ENCODE data around the gene DBN1. TPM values are rescaled to one million over a fixed set of nuclear protein-coding genes. Genes with fewer than 3 reads are reported as not detected.
A peak's percentile ranks its signal among the peaks of the same experiment; 100 is the strongest.

The DBN1 gene
- total and polyA plus RNA-seq, 2 donors (not counting 1 experiment from before 2014, with no cell fraction given), result 1.4 to 1.9 TPM

DNA sequence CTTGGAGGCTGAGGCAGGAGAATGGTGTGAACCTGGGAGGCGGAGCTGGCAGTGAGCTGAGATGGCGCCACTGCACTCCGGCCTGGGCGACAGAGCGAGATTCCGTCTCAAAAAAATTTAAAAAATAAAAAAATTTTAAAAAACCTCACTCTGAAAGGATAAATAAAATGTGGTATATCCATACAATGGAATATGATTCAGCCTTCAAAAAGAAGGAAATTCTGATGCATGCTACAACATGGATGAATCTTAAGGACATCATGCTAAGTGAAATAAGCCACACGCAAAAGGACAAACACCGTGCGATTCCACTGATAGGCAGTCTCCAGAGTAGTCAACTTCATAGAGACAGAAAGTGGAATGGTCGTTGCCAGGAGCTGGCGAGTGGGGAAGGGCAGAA, 8.4 kb downstream of the DBN1 start:
- CTCF ChIA-PET, result no interaction called here

DNA sequence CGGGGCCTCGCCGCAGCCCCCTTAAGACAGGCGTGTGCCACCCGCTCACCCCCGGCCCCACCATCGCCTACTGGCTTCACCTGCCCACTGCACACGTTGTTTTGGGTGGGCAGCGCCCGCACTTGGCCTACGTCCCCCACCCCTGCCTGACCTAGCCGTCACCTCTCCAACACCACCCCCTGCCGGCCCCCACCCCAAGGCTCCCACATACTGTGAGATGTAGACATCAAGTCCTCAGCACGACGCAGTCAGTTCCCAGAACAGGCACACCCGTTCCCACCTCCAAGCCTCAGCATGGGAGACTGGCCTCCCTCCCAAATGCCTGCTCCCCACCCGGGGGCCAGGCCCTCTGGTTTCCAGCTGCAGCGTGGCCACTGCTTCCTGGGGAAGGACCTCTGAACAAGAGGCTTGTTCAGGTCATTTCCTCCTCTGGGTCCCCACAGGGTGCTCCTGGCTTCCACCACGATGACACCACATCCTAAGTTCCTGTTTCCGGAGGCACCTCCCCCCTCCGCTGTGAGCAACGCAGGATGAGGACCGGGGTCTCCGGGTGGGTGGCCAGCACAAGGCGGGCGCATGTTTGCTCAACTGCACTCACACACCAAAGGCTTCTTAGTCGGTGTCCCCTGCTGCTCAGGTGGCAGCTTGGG, 11.3 kb downstream of the DBN1 start:
- no peak overlapping the region for H2AFZ ChIP-seq (ENCODE audit: insufficient read depth, low read depth, low read length, poor library complexity, severe bottlenecking)
- peaks cover 0 to 3% (median 0%) of the 10 kb centered on the region in 3 donors for H3K9me3 ChIP-seq (ENCODE audit: control extremely low read depth in 1 of 3, control insufficient read depth in 2 of 3, insufficient read depth in 1 of 3, low read length in 2 of 3)
- 44% methylated on average over 21 of the region's 27 CpGs for WGBS (ENCODE audit: insufficient coverage)
- no peak overlapping the region for H3K27ac ChIP-seq (ENCODE audit: low read length in 2 of 2)
- H3K27me3 ChIP-seq (replicated peaks in 1 of 4; ENCODE audit: control extremely low read depth in 1 of 4, control insufficient read depth in 3 of 4, insufficient read depth in 4 of 4, low read length in 3 of 4), result no peaks in the 10 kb centered on the region
- TF ChIP-seq, protein P1, sequence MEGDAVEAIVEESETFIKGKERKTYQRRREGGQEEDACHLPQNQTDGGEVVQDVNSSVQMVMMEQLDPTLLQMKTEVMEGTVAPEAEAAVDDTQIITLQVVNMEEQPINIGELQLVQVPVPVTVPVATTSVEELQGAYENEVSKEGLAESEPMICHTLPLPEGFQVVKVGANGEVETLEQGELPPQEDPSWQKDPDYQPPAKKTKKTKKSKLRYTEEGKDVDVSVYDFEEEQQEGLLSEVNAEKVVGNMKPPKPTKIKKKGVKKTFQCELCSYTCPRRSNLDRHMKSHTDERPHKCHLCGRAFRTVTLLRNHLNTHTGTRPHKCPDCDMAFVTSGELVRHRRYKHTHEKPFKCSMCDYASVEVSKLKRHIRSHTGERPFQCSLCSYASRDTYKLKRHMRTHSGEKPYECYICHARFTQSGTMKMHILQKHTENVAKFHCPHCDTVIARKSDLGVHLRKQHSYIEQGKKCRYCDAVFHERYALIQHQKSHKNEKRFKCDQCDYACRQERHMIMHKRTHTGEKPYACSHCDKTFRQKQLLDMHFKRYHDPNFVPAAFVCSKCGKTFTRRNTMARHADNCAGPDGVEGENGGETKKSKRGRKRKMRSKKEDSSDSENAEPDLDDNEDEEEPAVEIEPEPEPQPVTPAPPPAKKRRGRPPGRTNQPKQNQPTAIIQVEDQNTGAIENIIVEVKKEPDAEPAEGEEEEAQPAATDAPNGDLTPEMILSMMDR (IDR thresholded peaks at IDR 0.05), result no peak
- no peak for TF ChIP-seq EZH2 (IDR thresholded peaks at IDR 0.05; ENCODE audit: borderline replicate concordance, insufficient read depth, low read depth, low read length, poor library complexity, severe bottlenecking)
- no peak for DNase-seq
- intact Hi-C loops (cut with micrococcal nuclease), result no loop called here
- no peak overlapping the region for H3K4me2 ChIP-seq (replicated peaks; ENCODE audit: low read depth, low read length, poor library complexity, severe bottlenecking)
- Mint-ChIP-seq H3K4me3 (no peak overlapping the region), H3K27ac (no peak overlapping the region), H3K9me3 (ENCODE audit: insufficient read depth) (peaks cover 2% of the 10 kb centered on the region), H3K4me1 (peaks cover 3% of the 10 kb centered on the region), H3K27me3 (no peaks in the 10 kb centered on the region)
- H3K9ac ChIP-seq (ENCODE audit: low read length), result no peak overlapping the region
- no peaks in the 10 kb centered on the region for H3K36me3 ChIP-seq (replicated peaks in 1 of 2; ENCODE audit: control extremely low read depth in 1 of 2, control insufficient read depth in 1 of 2, extremely low read depth in 1 of 2, insufficient read depth in 2 of 2, low read length in 1 of 2)
- ChIA-PET POLR2A (interaction anchor here (0.6 kb wide), 1 partner anchor 118 kb away, joined by 7 read pairs; no protein-coding TSS in a partner anchor), CTCF (no interaction called here)
- peaks cover 0 to 3% of the 10 kb centered on the region in 2 donors for H3K4me1 ChIP-seq (ENCODE audit: control insufficient read depth in 2 of 2, insufficient read depth in 2 of 2, low read length in 2 of 2)
- peaks cover under 1% of the 10 kb centered on the region for H4K20me1 ChIP-seq (ENCODE audit: control insufficient read depth, insufficient read depth, low read length, poor library complexity, severe bottlenecking)
- ATAC-seq (ENCODE audit: low read depth), result no peak
- no peaks in the 10 kb centered on the region for H3K79me2 ChIP-seq (ENCODE audit: control insufficient read depth, insufficient read depth, low read length)
- H3K4me3 ChIP-seq (ENCODE audit: control extremely low read depth in 1 of 5, extremely low read depth in 1 of 5, insufficient read depth in 1 of 5, low read depth in 2 of 5, low read length in 4 of 5), result no peak overlapping the region

More for the DNA sequence above, 8.4 kb downstream of the DBN1 start:
- H3K4me3 ChIP-seq (ENCODE audit: control extremely low read depth in 1 of 5, extremely low read depth in 1 of 5, insufficient read depth in 1 of 5, low read depth in 2 of 5, low read length in 4 of 5), result no peak overlapping the region
- H3K9me3 ChIP-seq (ENCODE audit: control extremely low read depth in 1 of 3, control insufficient read depth in 2 of 3, insufficient read depth in 1 of 3, low read length in 2 of 3), result no peaks in the 10 kb centered on the region
- H3K9ac ChIP-seq (ENCODE audit: low read length), result no peak overlapping the region
- H4K20me1 ChIP-seq (ENCODE audit: control insufficient read depth, insufficient read depth, low read length, poor library complexity, severe bottlenecking), result no peaks in the 10 kb centered on the region
- peaks cover 2% of the 10 kb centered on the region for H3K9me3 Mint-ChIP-seq (ENCODE audit: insufficient read depth)
- no peaks in the 10 kb centered on the region for H3K4me1 ChIP-seq (ENCODE audit: control insufficient read depth in 2 of 2, insufficient read depth in 2 of 2, low read length in 2 of 2)
- 96% methylated on average over 5 of the region's 11 CpGs for whole genome bisulfite sequencing (ENCODE audit: insufficient coverage)
- no peaks in the 10 kb centered on the region for H3K27me3 ChIP-seq (replicated peaks in 1 of 4; ENCODE audit: control extremely low read depth in 1 of 4, control insufficient read depth in 3 of 4, insufficient read depth in 4 of 4, low read length in 3 of 4)
- no peaks in the 10 kb centered on the region for H3K27me3 Mint-ChIP-seq
- no peaks in the 10 kb centered on the region for H3K36me3 ChIP-seq (replicated peaks in 1 of 2; ENCODE audit: control extremely low read depth in 1 of 2, control insufficient read depth in 1 of 2, extremely low read depth in 1 of 2, insufficient read depth in 2 of 2, low read length in 1 of 2)
- no peaks in the 10 kb centered on the region for H3K4me1 Mint-ChIP-seq
- H3K4me3 Mint-ChIP-seq, result no peak overlapping the region
- no peak overlapping the region for H2AFZ ChIP-seq (ENCODE audit: insufficient read depth, low read depth, low read length, poor library complexity, severe bottlenecking)
- DNase-seq (no peak), ATAC-seq (ENCODE audit: low read depth) (no peak)
- H3K79me2 ChIP-seq (ENCODE audit: control insufficient read depth, insufficient read depth, low read length), result no peaks in the 10 kb centered on the region
- H3K27ac ChIP-seq (ENCODE audit: low read length in 2 of 2), result no peak overlapping the region
- POLR2A ChIA-PET, result no interaction called here
- intact Hi-C loops (cut with micrococcal nuclease), result no loop called here
- peak overlapping the region; percentile 20 for H3K27ac Mint-ChIP-seq
- no peak overlapping the region for H3K4me2 ChIP-seq (replicated peaks; ENCODE audit: low read depth, low read length, poor library complexity, severe bottlenecking)
- TF ChIP-seq EZH2 (IDR thresholded peaks at IDR 0.05; ENCODE audit: borderline replicate concordance, insufficient read depth, low read depth, low read length, poor library complexity, severe bottlenecking), result no peak
- TF ChIP-seq, protein P1 (IDR thresholded peaks at IDR 0.05), result no peak

Data from B cell (primary cell).